Pancreas (tissue), 10 donors: ENCODE measurements around the gene NDUFA7. TPM values are rescaled to one million over a fixed set of nuclear protein-coding genes. Genes with fewer than 3 reads are reported as not detected.
A peak's percentile ranks its signal among the peaks of the same experiment; 100 is the strongest.
"Not testable (repeated sequence)": the region's sequence is repeated elsewhere in the genome, so short reads cannot be mapped to it uniquely, and the experiment has no call there.

ENCODE experiments used
- ATAC-seq, 4 donors: fragments of 200-7000 bp; cut with Tn5 transposase; one replicate each; pipeline versions ENCODE4 v1.8.0 to v1.9.1; 2020; ENCODE audit warnings: mild to moderate bottlenecking in 4 of 4, moderate library complexity in 4 of 4
- DNase-seq, 6 donors: peaks; one replicate each; pipeline ENCODE4 v3.0.0-alpha.2; 2020
- FAIRE-seq: peaks from 2 replicates; lab custom pipeline; 2012; peaks lifted over from hg19 to GRCh38; lab: Jason Lieb, UNC
- H3K27ac ChIP-seq, 4 donors: fragments of 200-600 bp; sonication (generic); 1 replicate in 3 of 4; 2 replicates in 1 of 4; pipeline versions ENCODE4 v1.5.0 to v1.8.0; 2020
- H3K27me3 ChIP-seq, 4 donors: fragments of 200-600 bp; one replicate each; pipeline ENCODE4 v1.8.0; 2021
- H3K36me3 ChIP-seq, 3 donors: fragments of 200-600 bp; sonication (generic) in 1 of 3; one replicate each; pipeline versions ENCODE4 v1.5.0 to v1.8.0; 2020 to 2021
- H3K4me1 ChIP-seq, 3 donors: fragments of 200-600 bp; one replicate each; pipeline ENCODE4 v1.8.0; 2021
- H3K4me3 ChIP-seq, 4 donors: fragments of 200-600 bp; sonication (generic) in 2 of 4; one replicate each; pipeline versions ENCODE4 v1.5.0 to v1.8.0; 2020 to 2021
- H3K9me3 ChIP-seq, 4 donors: fragments of 200-600 bp; one replicate each; pipeline ENCODE4 v1.8.0; 2021
- whole genome bisulfite sequencing, 2 donors: extraction: QIAGEN DNeasy Blood & Tissue Kit; methylation state at CpG; one replicate each; pipeline ENCODE4 v1.1.7; 2013; 5-methylcytosine and 5-hydroxymethylcytosine counted together
- intact Hi-C, 3 donors: fragments of 100-400 bp; cut with DNase I; formaldehyde crosslinking; loops; one replicate each; pipeline versions ENCODE4 v1.11.1 to v1.14.2; 2022
- polyA plus RNA-seq, 2 donors: library from polyadenylated mRNA; stranded (reverse); fragments of 200-250 nt; gene quantifications; one replicate each; pipeline ENCODE4 v1.2.3, GENCODE V29; 2013
- total RNA-seq, 6 donors: library from RNA; stranded (reverse); fragmentation: NEBNext Ultra II Directional in 4 of 6; extraction: Animal tissue kit (Norgen Biotek cat#: 25700) in 4 of 6; gene quantifications; one replicate each; pipeline versions ENCODE4 v1.2.1 to v1.2.4, GENCODE V29; 2021 to 2023
- TF ChIP-seq, protein P1 (sequence below), 4 donors: fragments of 200-600 bp; sonication (generic) in 3 of 4; IDR thresholded peaks; one replicate each; pipeline versions ENCODE4 v1.5.0 to v1.8.0; 2021; ENCODE audit warnings: antibody characterized with exemption in 4 of 4
- donor health status: healthy with polysubstance abuse.
- donor health status: DM: no; HTN: no; CAD: no; lungs with moderate emphysema.
- donor health status: DM: no; HTN: no; CAD: no.
- donor health status: control.
- donor health status: control.
- donor health status: Bipolar disorder and iron deficiency.
- donor health status: DM: yes; HTN: yes; CAD: no.
- donor health status: DM: no; HTN: no; CAD: no.
- donor health status: DM: no; HTN: no; CAD: no.
- donor health status: DM: yes; HTN: yes; CAD: no.

The NDUFA7 gene
- total and polyA plus RNA-seq, 8 donors, result 7.7 to 81.2 (median 13.4) TPM

DNA sequence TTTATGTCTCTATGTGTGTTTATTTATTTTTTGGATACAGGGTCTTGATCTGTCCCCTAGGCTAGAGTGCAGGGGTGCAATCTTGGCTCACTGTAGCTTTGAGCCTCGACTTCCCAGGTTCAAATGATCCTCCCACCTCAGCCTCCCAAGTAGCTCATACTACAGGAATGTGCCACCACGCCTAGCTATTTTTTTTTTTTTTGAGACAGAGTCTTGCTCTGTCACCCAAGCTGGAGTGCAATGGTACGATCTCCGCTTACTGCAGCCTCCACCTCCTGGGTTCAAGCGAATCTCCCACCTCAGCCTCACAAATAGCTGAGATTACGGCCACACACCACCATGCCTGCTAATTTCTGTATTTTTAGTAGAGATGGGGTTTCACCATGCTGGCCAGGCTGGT lies 37.8 kb upstream of the NDUFA7 start:
- DNase-seq (peak in 1 of 6 donors; percentile 1), ATAC-seq (no peak), FAIRE-seq (no peak)
- Histone ChIP-seq H3K4me1 (peaks cover 18 to 25% (median 24%) of the 10 kb centered on the region in 3 donors), H3K36me3 (no peaks in the 10 kb centered on the region), H3K9me3 (no peaks in the 10 kb centered on the region), H3K27ac (no peak overlapping the region), H3K27me3 (no peaks in the 10 kb centered on the region), H3K4me3 (no peak overlapping the region)
- intact Hi-C loops, result loop anchor here (5.0 to 10.0 kb wide), 4 partner anchors 46 to 226 kb away; partner anchors contain the start of gene PRAM1 (in 2 of the 3)
- TF ChIP-seq, protein P1, sequence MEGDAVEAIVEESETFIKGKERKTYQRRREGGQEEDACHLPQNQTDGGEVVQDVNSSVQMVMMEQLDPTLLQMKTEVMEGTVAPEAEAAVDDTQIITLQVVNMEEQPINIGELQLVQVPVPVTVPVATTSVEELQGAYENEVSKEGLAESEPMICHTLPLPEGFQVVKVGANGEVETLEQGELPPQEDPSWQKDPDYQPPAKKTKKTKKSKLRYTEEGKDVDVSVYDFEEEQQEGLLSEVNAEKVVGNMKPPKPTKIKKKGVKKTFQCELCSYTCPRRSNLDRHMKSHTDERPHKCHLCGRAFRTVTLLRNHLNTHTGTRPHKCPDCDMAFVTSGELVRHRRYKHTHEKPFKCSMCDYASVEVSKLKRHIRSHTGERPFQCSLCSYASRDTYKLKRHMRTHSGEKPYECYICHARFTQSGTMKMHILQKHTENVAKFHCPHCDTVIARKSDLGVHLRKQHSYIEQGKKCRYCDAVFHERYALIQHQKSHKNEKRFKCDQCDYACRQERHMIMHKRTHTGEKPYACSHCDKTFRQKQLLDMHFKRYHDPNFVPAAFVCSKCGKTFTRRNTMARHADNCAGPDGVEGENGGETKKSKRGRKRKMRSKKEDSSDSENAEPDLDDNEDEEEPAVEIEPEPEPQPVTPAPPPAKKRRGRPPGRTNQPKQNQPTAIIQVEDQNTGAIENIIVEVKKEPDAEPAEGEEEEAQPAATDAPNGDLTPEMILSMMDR (IDR thresholded peaks at IDR 0.05), result no peak
- 89 to 96% methylated on average over 6 of the region's 6 CpGs for WGBS, 2 donors

DNA sequence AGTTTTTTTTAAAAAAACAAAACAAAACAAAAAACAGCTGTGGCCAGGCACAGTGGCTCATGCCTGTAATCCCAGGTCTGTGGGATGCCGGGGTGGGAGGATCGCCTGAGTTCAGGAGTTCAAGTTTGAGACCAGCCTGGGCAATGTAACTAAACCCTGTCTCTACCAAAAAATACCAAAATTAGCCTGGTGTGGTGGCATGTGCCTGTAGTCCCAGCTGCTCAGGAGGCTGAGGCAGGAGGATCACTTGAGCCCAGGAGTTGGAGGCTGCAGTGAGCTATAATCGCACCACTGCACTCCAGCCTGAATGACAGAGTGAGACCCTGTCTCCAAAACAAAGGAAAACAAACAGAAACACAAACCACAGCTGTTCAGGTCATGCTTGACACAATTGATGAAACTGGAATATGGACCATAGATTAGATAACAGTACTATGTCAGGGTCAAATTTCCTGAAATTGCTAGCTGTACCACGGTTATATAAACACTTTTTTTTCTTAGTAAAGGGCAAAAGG lies 35.9 kb upstream of the NDUFA7 start:
- TF ChIP-seq, protein P1 (IDR thresholded peaks at IDR 0.05), result no peak
- DNase-seq (peak in 1 of 6 donors; percentile 7), ATAC-seq (no peak), FAIRE-seq (no peak)
- H3K36me3 ChIP-seq, result no peaks in the 10 kb centered on the region
- H3K27me3 ChIP-seq, result no peaks in the 10 kb centered on the region
- H3K4me1 ChIP-seq, result peaks cover 5 to 9% (median 8%) of the 10 kb centered on the region in 3 donors
- H3K4me3 ChIP-seq, result no peak overlapping the region
- intact Hi-C loops, result loop anchor here (5.0 to 10.0 kb wide), 4 partner anchors 48 to 228 kb away; partner anchors contain the start of gene PRAM1 (in 2 of the 3)
- no peaks in the 10 kb centered on the region for H3K9me3 ChIP-seq
- H3K27ac ChIP-seq, result no peak overlapping the region
- WGBS, 2 donors, result 71 to 72% methylated on average over 4 of the region's 4 CpGs

DNA sequence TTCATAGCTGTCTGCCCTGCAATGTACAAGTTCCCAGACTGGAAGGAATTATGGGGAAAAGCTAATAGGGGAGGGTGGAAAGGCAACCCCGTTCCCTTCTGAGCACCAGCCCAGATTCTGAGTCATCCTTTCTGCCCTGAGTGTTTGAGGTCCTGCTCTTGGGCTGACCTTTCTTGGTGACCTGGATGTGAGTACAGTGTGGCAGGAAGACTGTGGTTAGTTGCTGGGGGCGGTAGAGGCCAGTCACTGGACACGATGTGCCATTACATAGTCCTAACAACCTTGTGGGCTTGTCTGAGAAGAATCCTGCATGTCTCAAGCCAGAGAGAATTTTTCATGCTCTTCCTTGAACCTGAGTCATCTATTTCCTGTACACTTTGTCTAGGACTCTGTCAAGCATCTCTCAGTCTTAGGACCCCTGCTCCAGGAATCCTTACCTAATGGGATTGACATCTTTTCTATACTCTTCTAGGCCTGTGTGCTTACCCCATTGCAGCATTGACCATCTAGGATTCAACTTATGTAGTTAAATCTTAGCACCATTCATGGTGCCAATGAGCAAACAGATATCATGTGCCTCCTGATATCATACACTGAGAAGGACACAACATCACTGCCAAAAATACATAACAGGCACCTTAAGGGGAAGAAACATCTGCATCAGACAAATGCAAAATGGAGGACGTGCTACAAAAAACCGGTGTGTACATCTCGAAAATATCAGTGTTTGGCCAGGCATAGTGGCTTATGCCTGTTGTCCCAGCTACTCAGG lies 34.6 kb upstream of the NDUFA7 start:
- DNase-seq, result peak in 1 of 6 donors; percentile 9
- WGBS, 2 donors, result 81 to 91% methylated on average over 6 of the region's 6 CpGs
- no peak overlapping the region for H3K27ac ChIP-seq
- no peak overlapping the region for H3K4me3 ChIP-seq
- H3K36me3 ChIP-seq, result no peaks in the 10 kb centered on the region
- intact Hi-C loops, result loop anchor here (5.0 to 10.0 kb wide), 4 partner anchors 49 to 229 kb away; partner anchors contain the start of gene PRAM1 (in 2 of the 3)
- ATAC-seq, result peak in 3 of 4 donors; percentile 41 to 70 (median 47)
- TF ChIP-seq, protein P1 (IDR thresholded peaks at IDR 0.05), result no peak
- H3K27me3 ChIP-seq, result no peaks in the 10 kb centered on the region
- H3K9me3 ChIP-seq, result no peaks in the 10 kb centered on the region
- H3K4me1 ChIP-seq, result peaks cover 0 to 3% (median 0%) of the 10 kb centered on the region in 3 donors
- FAIRE-seq, result no peak

DNA sequence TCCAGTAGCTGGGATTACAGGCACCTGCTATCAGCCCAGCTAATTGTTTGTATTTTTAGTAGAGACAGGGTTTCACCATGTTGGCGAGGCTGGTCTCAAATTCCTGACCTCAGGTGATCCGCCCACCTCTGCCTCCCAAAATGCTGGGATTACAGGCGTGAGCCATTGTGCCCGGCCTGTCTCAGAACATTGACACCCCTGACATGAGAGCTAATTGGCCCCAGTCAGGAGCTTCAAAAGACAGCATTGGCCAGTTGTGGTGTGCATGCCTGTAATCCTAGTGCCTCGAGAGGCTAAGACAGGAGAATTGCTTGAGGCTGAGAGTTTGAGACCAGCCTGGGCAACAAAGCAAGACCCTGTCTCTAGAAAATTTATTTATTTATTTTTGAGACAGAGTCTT lies 31.7 kb upstream of the NDUFA7 start:
- not testable (repeated sequence) for H3K4me1 ChIP-seq, H3K27ac ChIP-seq, H3K36me3 ChIP-seq, H3K4me3 ChIP-seq, H3K9me3 ChIP-seq, ATAC-seq, H3K27me3 ChIP-seq, FAIRE-seq
- peak in 1 of 6 donors; percentile 15 for DNase-seq
- intact Hi-C loops, result loop anchor here (10.0 kb wide), 3 partner anchors 52 to 232 kb away; partner anchors contain the start of gene PRAM1 (in 2 of the 3)
- WGBS, 2 donors, result 48 to 51% methylated on average over 5 of the region's 5 CpGs

DNA sequence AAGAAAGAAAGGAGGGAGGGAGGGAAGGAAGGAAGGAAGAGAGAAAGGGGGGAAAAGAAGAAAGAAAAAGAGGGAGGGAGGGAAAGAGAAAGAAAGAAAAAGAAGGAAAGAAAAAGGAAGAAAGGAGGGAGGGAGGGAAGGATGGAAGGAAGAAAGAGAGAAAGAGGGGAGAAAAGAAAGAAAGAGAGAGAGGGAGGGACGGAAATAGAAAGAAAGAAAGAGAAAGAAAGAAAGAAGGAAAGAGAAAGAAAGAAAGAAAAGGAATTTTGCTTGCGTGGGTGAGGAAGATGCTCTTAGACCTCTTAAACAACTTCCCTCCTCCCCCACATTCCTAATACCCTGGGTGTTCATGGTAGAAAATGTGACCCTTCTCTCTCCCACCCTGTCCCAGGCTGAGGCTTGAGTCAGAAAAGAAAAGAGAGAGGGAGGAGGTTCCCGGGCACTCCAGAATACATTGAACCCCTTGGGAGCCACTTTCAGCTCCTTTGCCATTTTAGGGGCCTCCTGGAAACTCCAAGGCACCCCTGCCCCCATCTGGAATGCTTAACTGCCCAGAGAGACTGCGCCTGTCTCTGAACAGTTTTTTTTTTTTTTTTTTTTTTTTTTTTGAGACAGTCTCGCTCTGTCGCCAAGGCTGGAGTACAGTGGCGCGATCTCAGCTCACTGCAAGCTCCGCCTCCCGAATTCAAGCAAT lies 31.1 kb upstream of the NDUFA7 start:
- no peak overlapping the region for H3K4me3 ChIP-seq
- intact Hi-C loops, result loop anchor here (10.0 kb wide), 3 partner anchors 53 to 233 kb away; partner anchors contain the start of gene PRAM1 (in 2 of the 3)
- DNase-seq, result peak in 1 of 6 donors; percentile 17

DNA sequence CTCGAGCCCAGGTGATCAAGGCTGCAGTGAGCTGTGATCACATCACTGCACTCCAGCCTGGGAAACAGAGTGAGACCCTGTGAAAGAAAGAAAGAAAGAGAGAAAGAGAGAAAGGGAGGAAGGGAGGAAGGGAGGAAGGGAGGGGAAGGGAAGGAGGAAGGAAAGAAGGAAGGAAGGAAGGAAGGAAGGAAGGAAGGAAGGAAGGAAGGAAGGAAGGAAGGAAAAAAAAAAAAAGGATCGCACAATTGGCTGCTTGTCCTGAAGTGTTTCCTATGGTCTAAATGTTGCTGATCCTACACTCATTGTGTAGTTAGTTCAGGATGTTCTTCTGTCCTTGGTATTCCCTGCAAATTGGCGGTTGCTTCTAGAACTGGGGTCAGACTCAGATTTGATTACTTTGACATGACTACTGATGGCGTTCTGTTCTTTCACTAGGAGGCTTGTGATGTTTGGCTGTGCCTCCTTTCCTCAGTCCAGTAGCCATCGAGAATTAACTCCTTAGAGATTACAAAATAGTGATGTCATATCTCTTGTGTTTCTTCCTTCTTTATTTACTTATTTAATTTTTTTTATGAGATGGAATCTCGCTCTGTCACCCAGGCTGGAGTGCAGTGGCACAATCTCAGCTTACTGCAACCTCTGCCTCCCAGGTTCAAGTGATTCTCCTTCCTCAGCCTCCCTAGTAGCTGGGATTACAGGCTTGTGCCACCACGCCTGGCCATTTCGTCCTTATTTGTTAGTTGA lies 28.6 kb upstream of the NDUFA7 start:
- H3K36me3 ChIP-seq, DNase-seq, H3K27me3 ChIP-seq, ATAC-seq, H3K9me3 ChIP-seq, H3K4me3 ChIP-seq, H3K27ac ChIP-seq, FAIRE-seq, H3K4me1 ChIP-seq: not testable (repeated sequence)
- intact Hi-C loops, result loop anchor here (10.0 kb wide), 3 partner anchors 55 to 235 kb away; partner anchors contain the start of gene PRAM1 (in 2 of the 3)
- 70 to 77% methylated on average over 8 of the region's 8 CpGs for WGBS, 2 donors

More for the DNA sequence above, 31.1 kb upstream of the NDUFA7 start:
- H3K27me3 ChIP-seq, result no peaks in the 10 kb centered on the region
- no peaks in the 10 kb centered on the region for H3K36me3 ChIP-seq
- ATAC-seq (no peak), FAIRE-seq (no peak)
- TF ChIP-seq, protein P1 (IDR thresholded peaks at IDR 0.05), result no peak
- WGBS, 2 donors, result 33 to 55% methylated on average over 8 to 10 of the region's 10 CpGs
- H3K9me3 ChIP-seq, result no peaks in the 10 kb centered on the region
- no peak overlapping the region for H3K27ac ChIP-seq
- peaks cover 0 to 1% (median 0%) of the 10 kb centered on the region in 3 donors for H3K4me1 ChIP-seq
